ENCODE results near the gene SLC35G2.
"Not testable (repeated sequence)": the region's sequence is repeated elsewhere in the genome, so short reads cannot be mapped to it uniquely, and the experiment has no call there.

The SLC35G2 gene

DNA sequence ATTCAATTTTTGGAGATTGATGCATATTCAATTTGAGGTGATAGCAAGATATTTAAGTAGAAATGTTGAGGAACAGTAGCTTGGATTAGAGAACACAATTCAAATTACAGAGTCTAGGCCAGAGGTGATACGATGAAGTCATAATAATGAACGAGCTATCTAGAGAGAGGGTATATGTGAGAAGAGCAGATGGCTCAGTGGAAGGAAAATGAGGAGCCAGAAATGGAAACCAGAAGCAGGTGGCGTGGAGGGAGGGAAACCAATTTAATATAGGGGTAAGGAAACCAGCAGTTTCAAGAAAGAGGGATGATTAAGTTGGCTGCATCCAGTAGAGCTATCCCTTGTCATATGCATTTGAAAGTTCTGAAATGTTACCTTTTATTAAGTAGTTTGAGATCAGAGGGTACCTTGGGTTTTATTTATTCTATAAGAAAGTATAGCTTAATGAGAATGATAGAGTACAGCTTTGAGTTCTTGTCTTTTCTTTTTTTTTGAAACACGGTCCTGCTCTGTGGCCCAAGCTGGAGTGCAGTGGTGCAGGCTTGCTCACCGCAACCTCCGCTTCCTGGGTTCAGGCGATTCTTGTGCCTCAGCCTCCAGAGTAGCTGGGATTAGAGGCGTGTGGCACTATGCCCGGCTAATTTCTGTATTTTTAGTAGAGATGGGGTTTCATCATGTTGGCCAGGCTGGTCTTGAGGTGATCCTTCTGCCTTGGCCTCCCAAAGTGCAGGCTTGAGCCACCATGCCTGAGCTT is 65.2 kb downstream of the SLC35G2 start:
- 96% methylated on average over 9 of the region's 9 CpGs for WGBS, 2 experiments
- H3K4me3 ChIP-seq (ENCODE audit: insufficient read depth, low read depth, low read length): no peak overlapping the region
- no peaks in the 10 kb centered on the region for H3K36me3 ChIP-seq (ENCODE audit: control insufficient read depth, insufficient read depth, low read length)
- no peak overlapping the region for H3K27ac ChIP-seq (ENCODE audit: insufficient read depth, low read depth, low read length, poor library complexity, severe bottlenecking)
- no peaks in the 10 kb centered on the region for H3K9me3 ChIP-seq (ENCODE audit: control insufficient read depth, low read length)
- no peaks in the 10 kb centered on the region for H3K27me3 ChIP-seq (ENCODE audit: control insufficient read depth, insufficient read depth, low read length, poor library complexity, severe bottlenecking)
- H3K4me1 ChIP-seq (ENCODE audit: control insufficient read depth, insufficient read depth, low read length): no peaks in the 10 kb centered on the region

DNA sequence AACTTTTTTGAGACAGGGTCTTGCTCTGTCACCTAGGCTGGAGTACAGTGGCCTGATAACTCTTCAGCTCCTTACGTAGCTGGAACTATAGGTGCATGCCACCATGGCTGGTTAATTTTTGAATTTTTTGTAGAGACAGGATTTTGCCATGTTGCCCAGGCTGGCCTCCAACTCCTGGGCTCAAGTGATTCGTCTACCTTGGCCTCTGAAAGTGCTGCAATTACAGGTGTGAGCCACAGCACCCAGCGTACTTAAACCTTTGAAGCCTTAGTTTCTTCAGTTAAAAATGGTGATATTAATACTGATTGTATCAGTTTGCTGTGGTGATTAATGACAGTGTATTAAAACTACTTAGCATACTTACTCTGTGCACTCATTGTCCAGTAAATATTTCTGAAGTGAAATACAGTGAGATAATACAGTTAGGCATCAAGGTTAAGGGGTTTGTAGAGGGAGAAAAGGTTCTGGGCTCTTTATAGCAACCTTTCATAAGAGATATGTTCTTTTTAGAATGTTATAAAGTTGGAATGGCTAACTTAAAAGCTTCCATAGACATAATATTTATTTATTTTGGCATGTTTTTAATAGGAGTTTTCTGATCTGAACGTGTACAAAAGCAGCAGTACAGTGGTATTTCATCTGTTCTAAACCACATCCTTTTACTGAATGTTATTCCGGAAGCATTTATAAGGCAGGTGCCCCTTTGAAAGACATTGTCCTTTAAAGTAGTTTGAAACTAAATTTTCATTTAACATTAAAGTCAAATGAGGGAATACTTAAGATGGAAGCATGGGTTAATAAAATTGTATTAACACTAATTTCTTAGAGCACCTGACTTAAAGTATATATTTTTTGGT is 66.7 kb downstream of the SLC35G2 start:
- Histone ChIP-seq H3K27me3 (ENCODE audit: control insufficient read depth, insufficient read depth, low read length, poor library complexity, severe bottlenecking) (no peaks in the 10 kb centered on the region), H3K4me3 (ENCODE audit: insufficient read depth, low read depth, low read length) (no peak overlapping the region), H3K27ac (ENCODE audit: insufficient read depth, low read depth, low read length, poor library complexity, severe bottlenecking) (no peak overlapping the region), H3K4me1 (ENCODE audit: control insufficient read depth, insufficient read depth, low read length) (no peaks in the 10 kb centered on the region), H3K36me3 (ENCODE audit: control insufficient read depth, insufficient read depth, low read length) (no peaks in the 10 kb centered on the region), H3K9me3 (ENCODE audit: control insufficient read depth, low read length) (no peaks in the 10 kb centered on the region)
- 83 to 90% methylated on average over 3 to 5 of the region's 5 CpGs for WGBS, 2 experiments

DNA sequence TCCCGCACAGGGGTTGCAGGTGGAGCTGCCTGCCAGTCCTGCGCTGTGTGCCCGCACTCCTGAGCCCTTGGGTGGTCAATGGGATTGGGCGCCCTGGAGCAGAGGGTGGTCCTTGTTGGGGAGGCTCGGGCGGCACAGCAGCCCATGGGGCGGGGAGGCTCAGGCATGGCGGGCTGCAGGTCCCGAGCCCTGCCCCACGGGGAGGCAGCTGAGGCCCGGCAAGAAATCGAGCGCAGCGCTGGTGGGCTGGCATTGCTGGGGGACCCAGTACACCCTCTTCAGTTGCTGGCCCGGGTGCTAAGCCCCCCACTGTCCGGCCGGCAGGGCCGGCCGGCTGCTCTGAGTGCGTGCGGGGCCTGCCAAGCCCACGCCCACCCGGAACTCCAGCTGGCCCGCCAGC is 71.0 kb downstream of the SLC35G2 start:
- Histone ChIP-seq H3K27me3 (ENCODE audit: control insufficient read depth, insufficient read depth, low read length, poor library complexity, severe bottlenecking) (no peaks in the 10 kb centered on the region), H3K9me3 (ENCODE audit: control insufficient read depth, low read length) (no peaks in the 10 kb centered on the region), H3K27ac (ENCODE audit: insufficient read depth, low read depth, low read length, poor library complexity, severe bottlenecking) (no peak overlapping the region), H3K4me3 (ENCODE audit: insufficient read depth, low read depth, low read length) (no peak overlapping the region), H3K4me1 (ENCODE audit: control insufficient read depth, insufficient read depth, low read length) (no peaks in the 10 kb centered on the region), H3K36me3 (ENCODE audit: control insufficient read depth, insufficient read depth, low read length) (no peaks in the 10 kb centered on the region)
- WGBS, 2 experiments: 84 to 85% methylated on average over 24 of the region's 24 CpGs

DNA sequence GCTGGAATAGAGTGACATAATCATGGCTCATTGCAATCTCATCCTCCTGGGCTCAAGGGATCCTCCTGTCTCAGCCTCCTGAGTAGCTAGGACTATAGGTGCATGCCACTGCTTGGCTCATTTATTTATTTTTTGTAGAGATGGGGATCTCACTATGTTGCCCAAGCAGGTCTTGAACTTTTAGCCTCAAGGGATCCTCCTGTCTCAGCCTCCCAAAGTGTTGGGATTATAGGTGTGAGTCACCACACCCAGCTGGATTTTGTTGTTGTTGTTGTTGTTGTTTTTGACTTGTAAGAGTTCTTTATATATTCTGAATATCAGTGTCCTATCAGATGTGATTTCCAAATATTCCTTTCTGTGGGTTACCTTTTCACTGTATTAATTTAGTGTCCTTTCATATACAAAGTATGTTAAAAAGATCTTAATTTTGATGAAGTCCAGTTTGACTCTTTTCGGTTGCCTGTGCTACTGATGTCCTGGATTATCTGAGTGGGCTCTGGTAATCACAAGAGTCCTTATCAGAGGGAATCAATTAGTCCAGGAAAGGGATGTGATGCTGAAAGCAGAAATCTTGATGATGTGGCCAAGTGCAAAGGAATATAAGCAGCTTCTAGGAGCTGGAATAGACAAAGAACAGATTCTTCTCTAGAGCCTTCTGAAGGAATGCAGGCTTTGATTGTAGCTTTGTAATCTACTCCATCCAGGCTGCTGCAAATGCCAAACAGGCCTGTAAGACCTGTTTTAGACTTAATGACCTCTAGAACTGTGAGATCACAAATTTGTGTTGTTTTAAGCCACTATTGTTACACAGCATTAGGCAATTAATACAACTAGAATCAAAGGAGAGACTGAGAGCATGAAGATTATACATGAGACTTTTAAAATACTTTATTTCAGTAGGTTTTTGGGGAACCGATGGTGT is 73.3 kb downstream of the SLC35G2 start:
- Histone ChIP-seq H3K27ac (ENCODE audit: insufficient read depth, low read depth, low read length, poor library complexity, severe bottlenecking) (no peak overlapping the region), H3K4me1 (ENCODE audit: control insufficient read depth, insufficient read depth, low read length) (no peaks in the 10 kb centered on the region), H3K4me3 (ENCODE audit: insufficient read depth, low read depth, low read length) (no peak overlapping the region), H3K36me3 (ENCODE audit: control insufficient read depth, insufficient read depth, low read length) (no peaks in the 10 kb centered on the region), H3K27me3 (ENCODE audit: control insufficient read depth, insufficient read depth, low read length, poor library complexity, severe bottlenecking) (no peaks in the 10 kb centered on the region), H3K9me3 (ENCODE audit: control insufficient read depth, low read length) (no peaks in the 10 kb centered on the region)
- 3 to 50% methylated on average over 1 to 2 of the region's 2 CpGs for WGBS, 2 experiments

DNA sequence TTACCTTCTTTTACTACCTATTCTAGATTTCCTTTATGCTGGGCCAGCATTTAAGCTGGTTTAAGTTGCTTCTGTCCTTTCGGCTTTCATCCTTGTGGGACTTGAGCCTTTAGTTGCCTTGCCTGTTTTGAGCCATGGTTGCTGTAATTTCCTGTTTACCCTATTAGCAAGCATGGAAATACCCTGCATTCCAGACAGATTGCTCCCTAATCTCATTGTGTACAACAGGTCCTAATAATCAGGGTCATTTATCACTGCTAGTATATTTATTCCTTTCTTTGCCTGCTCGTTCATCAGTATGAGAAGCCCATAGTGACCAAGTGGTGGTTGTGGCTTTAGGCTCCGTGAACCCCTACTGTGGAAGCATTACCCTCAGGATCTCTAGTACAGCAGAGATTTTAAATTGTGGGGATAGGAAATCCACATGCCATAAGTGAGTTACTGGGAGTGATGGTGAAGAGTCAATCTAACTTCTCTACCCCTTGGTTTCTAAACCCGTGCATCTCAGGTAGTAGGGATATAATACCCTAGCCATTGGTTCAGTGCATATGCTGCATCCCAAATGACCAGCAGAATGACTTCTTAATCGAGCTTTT is 75.0 kb downstream of the SLC35G2 start:
- H3K9me3 ChIP-seq (ENCODE audit: control insufficient read depth, low read length): no peaks in the 10 kb centered on the region
- WGBS, 2 experiments: 74 to 77% methylated on average over 5 of the region's 5 CpGs
- no peaks in the 10 kb centered on the region for H3K36me3 ChIP-seq (ENCODE audit: control insufficient read depth, insufficient read depth, low read length)

DNA sequence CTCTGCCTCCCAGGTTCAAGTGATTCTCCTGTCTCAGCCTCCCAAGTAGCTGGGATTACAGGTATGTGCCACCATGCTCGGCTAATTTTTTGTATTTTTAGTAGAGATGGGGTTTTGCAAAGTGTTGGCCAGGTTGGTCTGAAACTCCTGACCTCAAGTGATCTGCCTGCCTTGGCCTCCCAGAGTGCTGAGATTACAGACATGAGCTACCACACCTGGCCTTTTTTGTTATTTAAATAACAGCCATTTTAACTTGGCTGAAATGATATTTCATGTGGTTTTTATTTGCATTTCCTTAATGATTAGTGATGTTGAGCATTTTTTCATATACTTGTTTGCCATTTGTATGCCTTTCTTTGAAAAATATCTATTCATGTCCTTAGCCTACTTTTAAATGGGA is 78.2 kb downstream of the SLC35G2 start:
- H3K27ac ChIP-seq (ENCODE audit: insufficient read depth, low read depth, low read length, poor library complexity, severe bottlenecking); H3K4me1 ChIP-seq (ENCODE audit: control insufficient read depth, insufficient read depth, low read length); H3K4me3 ChIP-seq (ENCODE audit: insufficient read depth, low read depth, low read length); H3K9me3 ChIP-seq (ENCODE audit: control insufficient read depth, low read length); H3K36me3 ChIP-seq (ENCODE audit: control insufficient read depth, insufficient read depth, low read length); H3K27me3 ChIP-seq (ENCODE audit: control insufficient read depth, insufficient read depth, low read length, poor library complexity, severe bottlenecking): not testable (repeated sequence)
- WGBS, 2 experiments: 85 to 89% methylated on average over 1 of the region's 1 CpG

More for the DNA sequence above, 75.0 kb downstream of the SLC35G2 start:
- H3K27ac ChIP-seq (ENCODE audit: insufficient read depth, low read depth, low read length, poor library complexity, severe bottlenecking): no peak overlapping the region
- no peak overlapping the region for H3K4me3 ChIP-seq (ENCODE audit: insufficient read depth, low read depth, low read length)
- H3K27me3 ChIP-seq (ENCODE audit: control insufficient read depth, insufficient read depth, low read length, poor library complexity, severe bottlenecking): no peaks in the 10 kb centered on the region
- H3K4me1 ChIP-seq (ENCODE audit: control insufficient read depth, insufficient read depth, low read length): no peaks in the 10 kb centered on the region

DNA sequence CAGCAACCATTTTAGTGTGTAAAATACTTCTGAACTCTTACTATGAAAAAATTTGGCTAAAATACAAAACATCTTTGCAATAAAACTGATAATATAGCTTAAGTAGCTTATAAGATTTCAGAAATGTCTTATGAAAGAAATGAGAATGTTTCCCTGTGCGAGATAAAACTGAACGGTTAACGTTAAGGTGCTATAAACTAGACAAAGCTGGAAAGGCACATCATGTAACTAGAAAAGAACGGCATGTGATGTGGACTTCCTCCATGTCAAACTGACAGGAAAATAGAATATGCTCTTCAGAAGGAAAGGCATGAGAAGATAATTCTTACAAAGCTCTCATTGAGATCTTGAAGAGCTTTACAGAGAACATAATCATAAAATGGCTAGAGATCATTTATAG is 79.6 kb downstream of the SLC35G2 start:
- Histone ChIP-seq H3K4me1 (ENCODE audit: control insufficient read depth, insufficient read depth, low read length) (no peaks in the 10 kb centered on the region), H3K9me3 (ENCODE audit: control insufficient read depth, low read length) (peaks cover under 1% of the 10 kb centered on the region), H3K4me3 (ENCODE audit: insufficient read depth, low read depth, low read length) (no peak overlapping the region), H3K27ac (ENCODE audit: insufficient read depth, low read depth, low read length, poor library complexity, severe bottlenecking) (no peak overlapping the region), H3K27me3 (ENCODE audit: control insufficient read depth, insufficient read depth, low read length, poor library complexity, severe bottlenecking) (no peaks in the 10 kb centered on the region), H3K36me3 (ENCODE audit: control insufficient read depth, insufficient read depth, low read length) (no peaks in the 10 kb centered on the region)
- WGBS, 2 experiments: 96 to 100% methylated on average over 4 of the region's 4 CpGs

DNA sequence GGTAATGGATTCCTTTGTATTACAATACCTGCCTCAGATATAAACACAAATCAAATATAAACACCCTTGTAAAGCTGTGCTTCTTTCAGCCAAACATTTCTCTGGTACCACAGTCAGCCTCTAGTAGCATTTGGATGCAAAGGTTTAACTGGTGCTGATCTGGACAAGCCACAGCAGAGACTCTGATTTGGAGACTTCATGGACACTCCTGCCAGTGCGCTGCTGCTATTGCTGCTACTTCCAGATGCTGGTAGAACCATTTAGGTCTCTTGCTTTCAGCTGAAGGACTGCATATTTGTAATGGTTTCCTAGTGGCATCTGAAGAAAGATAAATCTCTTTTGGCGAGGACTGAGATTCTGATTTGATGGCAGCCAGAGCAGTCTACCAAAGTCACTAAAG is 80.0 kb downstream of the SLC35G2 start:
- Histone ChIP-seq H3K4me1 (ENCODE audit: control insufficient read depth, insufficient read depth, low read length) (no peaks in the 10 kb centered on the region), H3K9me3 (ENCODE audit: control insufficient read depth, low read length) (peaks cover 4% of the 10 kb centered on the region), H3K27me3 (ENCODE audit: control insufficient read depth, insufficient read depth, low read length, poor library complexity, severe bottlenecking) (no peaks in the 10 kb centered on the region), H3K4me3 (ENCODE audit: insufficient read depth, low read depth, low read length) (no peak overlapping the region), H3K36me3 (ENCODE audit: control insufficient read depth, insufficient read depth, low read length) (no peaks in the 10 kb centered on the region), H3K27ac (ENCODE audit: insufficient read depth, low read depth, low read length, poor library complexity, severe bottlenecking) (no peak overlapping the region)
- 92 to 94% methylated on average over 2 of the region's 2 CpGs for WGBS, 2 experiments

DNA sequence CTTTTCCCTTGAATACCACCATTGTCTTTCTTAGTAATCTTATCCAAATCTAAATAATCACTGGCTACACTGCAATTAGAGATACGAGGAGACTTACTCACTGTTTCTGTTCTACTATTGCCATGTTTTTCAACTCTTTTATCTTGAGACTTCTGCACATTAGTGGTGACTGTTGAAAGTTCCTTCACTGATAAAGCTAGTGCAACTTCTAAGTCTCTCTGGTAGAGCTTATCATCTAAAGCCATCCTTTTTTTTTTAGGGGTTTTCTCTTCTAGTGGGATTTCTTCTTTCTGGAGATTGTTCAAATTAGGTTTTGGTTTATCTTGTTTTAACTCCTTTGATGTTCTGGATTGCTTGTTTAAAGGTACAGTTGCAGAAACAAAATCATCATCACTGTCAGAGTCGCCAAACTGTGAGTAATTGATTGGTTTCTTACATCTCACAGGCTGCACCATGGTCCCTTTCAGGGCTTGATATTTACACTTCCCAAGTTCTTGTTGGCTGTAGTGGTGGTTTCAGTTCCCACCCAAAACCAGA is 80.8 kb downstream of the SLC35G2 start:
- Histone ChIP-seq H3K27me3 (ENCODE audit: control insufficient read depth, insufficient read depth, low read length, poor library complexity, severe bottlenecking) (no peaks in the 10 kb centered on the region), H3K36me3 (ENCODE audit: control insufficient read depth, insufficient read depth, low read length) (no peaks in the 10 kb centered on the region), H3K4me1 (ENCODE audit: control insufficient read depth, insufficient read depth, low read length) (no peaks in the 10 kb centered on the region), H3K27ac (ENCODE audit: insufficient read depth, low read depth, low read length, poor library complexity, severe bottlenecking) (no peak overlapping the region), H3K4me3 (ENCODE audit: insufficient read depth, low read depth, low read length) (no peak overlapping the region), H3K9me3 (ENCODE audit: control insufficient read depth, low read length) (peaks cover 5% of the 10 kb centered on the region)
- WGBS, 2 experiments: 86 to 87% methylated on average over 2 of the region's 2 CpGs
